Astrocyte of the cerebellum (primary cell): ENCODE measurements around the gene PAK1.

ENCODE experiments used
- DNase-seq: peaks from one replicate; pipeline ENCODE4 v3.0.0-alpha.2; 2011; ENCODE audit warnings: low read depth
- H3K4me3 ChIP-seq: 2 replicates; pipeline ENCODE4 v1.5.1; 2011; ENCODE audit warnings: mild to moderate bottlenecking, low read depth, low read length, moderate library complexity
- CTCF ChIP-seq: IDR thresholded peaks from 2 replicates; pipeline ENCODE4 v1.5.1; 2012; ENCODE audit warnings: low read length, low read depth, moderate library complexity, mild to moderate bottlenecking; ENCODE audit errors: missing control alignments
- in situ Hi-C: cut with HindIII; loops from 2 replicates; pipeline ENCODE4 v1.10.0; 2017; ENCODE audit warnings: low sequenced_read_pairs

The PAK1 gene

GRCh38 chr11:77444261-77444660, 29.6 kb downstream of the PAK1 start:
- in situ Hi-C loops = no loop called here
- no peak overlapping the region for H3K4me3 ChIP-seq
- TF ChIP-seq CTCF = no peak
- no peak for DNase-seq

- no peak overlapping the region for H3K4me3 ChIP-seq
- in situ Hi-C loops = no loop called here
- no peak for TF ChIP-seq CTCF
- no peak for DNase-seq
Observed at GRCh38 chr11:77442394-77443053, 31.4 kb downstream of the PAK1 start.

GRCh38 chr11:77441426-77441825, 32.5 kb downstream of the PAK1 start:
- H3K4me3 ChIP-seq = no peak overlapping the region
- in situ Hi-C loops = no loop called here
- no peak for DNase-seq
- no peak for TF ChIP-seq CTCF

GRCh38 chr11:77440678-77441077, 33.2 kb downstream of the PAK1 start:
- TF ChIP-seq CTCF = no peak
- H3K4me3 ChIP-seq = no peak overlapping the region
- no peak for DNase-seq
- in situ Hi-C loops = no loop called here

GRCh38 chr11:77438487-77438886, 35.4 kb downstream of the PAK1 start:
- in situ Hi-C loops = no loop called here
- no peak for DNase-seq

GRCh38 chr11:77436969-77437368, 36.9 kb downstream of the PAK1 start:
- H3K4me3 ChIP-seq = no peak overlapping the region
- DNase-seq = no peak
- in situ Hi-C loops = no loop called here
- no peak for TF ChIP-seq CTCF

More at GRCh38 chr11:77438487-77438886, 35.4 kb downstream of the PAK1 start:
- no peak overlapping the region for H3K4me3 ChIP-seq
- TF ChIP-seq CTCF = no peak
